GM08714 (cell line): ENCODE results near the gene MBD5.

Experiments used
- H3K4me3 ChIP-seq: fragments of 200-500 bp; sonication (Bioruptor generic); 2 replicates; pipeline ENCODE4 v1.5.1; 2014; ENCODE audit warnings: mild to moderate bottlenecking, low read length, inconsistent platforms
- ZNF274 ChIP-seq: IDR thresholded peaks from 2 replicates; pipeline ENCODE4 v1.6.1; 2012; ENCODE audit warnings: mild to moderate bottlenecking, low read depth, low read length

MBD5 gene

DNA sequence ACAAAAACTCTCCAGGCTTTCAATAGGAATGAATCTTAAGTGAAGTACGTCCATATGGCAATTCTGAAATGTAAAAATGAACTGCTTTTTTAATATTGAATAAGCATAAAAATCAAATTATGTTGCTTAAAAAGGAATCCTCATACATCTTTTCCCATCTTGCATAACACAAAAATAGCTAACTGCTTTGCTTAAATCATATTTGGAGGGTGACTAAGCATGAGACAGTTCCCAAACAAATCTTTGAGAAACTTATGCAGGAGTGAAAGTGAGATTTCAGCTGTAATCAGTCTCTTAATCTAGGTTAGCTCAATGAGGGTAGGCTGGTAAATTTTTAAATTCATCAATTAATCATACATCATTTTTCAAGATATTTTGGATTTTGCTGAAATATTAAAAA lies 111.5 kb downstream of the MBD5 start:
- H3K4me3 ChIP-seq = no peak overlapping the region
- no peak for TF ChIP-seq ZNF274

DNA sequence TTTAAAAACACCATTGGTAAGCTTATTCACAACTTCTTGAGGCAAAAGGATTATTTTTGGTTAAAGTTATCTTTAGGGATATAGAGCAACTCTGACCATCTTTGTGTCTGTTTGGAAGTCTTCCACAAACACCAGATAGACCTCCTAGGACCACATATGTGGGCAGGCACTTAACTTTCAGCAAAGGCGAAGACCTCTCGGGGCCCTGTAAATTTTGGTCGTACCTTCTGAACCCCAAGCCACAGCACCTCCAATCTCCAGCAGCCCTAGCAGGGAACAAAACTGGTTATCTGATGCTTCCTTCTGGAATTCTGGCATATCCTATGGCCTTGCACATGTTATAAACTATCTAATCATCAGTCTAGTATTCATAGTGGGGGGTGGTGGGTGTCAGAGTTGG lies 114.8 kb downstream of the MBD5 start:
- no peak for TF ChIP-seq ZNF274
- H3K4me3 ChIP-seq = no peak overlapping the region

DNA sequence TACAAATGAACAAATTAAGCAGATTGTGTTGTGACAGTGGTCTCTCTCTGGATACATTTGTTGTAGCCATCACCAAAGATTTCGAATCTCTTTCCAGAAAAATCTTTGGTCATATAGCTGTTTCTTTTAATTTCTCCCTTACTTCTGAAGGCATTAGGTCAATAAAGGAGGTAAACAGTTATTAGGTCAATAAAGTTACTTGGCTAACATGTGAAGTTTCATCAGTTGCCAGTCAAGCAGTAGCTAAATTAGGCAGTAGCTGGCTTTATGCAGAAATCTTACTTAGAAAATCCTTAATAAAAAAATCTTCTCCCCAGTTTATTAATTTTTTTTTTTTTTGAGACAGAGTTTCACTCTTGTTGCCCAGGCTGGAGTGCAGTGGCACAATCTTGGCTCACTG lies 115.5 kb downstream of the MBD5 start:
- no peak for TF ChIP-seq ZNF274
- no peak overlapping the region for H3K4me3 ChIP-seq

DNA sequence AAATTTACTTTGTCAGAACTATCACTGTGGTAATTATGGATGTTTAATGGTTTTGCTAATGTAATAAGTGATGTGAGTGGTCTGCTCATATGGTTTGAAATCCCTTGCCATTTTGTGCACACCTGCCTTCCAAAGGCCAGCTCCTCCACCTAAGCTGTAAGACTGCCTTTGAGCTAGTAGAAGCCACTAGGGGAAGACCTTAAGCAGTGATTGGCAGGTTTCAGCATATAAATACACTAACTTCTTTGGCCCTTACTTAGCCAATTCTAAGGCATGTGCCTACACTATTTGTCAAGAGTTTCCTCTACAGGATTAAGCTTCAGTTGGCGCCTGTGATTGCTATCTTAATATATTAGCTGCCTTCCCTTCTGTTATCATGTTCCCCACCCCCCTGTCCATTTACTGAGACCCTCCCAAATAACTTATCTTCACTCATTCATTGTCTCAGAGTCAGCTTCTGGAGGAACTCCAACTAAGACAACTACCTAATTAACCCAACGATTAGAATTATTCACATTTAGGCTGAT lies 141.1 kb downstream of the MBD5 start:
- no peak for TF ChIP-seq ZNF274
- H3K4me3 ChIP-seq = no peak overlapping the region

DNA sequence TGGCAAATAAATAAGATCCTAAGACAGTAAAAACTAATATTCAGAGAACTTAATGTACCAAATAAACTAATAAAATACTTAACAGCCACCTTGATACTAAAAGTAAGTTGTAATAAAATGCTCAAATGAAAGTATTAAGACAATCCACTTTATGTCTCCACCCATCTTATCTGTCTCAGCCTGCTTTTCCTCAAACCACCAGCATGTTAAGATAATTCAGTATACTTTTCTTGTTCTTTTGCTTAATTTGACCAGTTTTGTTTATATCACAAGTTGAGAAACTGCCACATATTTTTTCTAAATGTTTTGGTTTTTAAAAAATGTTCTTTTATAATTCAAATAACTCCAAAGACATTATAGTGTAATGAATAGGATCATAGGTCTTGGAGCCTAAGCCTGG lies 142.0 kb downstream of the MBD5 start:
- no peak overlapping the region for H3K4me3 ChIP-seq
- no peak for TF ChIP-seq ZNF274

DNA sequence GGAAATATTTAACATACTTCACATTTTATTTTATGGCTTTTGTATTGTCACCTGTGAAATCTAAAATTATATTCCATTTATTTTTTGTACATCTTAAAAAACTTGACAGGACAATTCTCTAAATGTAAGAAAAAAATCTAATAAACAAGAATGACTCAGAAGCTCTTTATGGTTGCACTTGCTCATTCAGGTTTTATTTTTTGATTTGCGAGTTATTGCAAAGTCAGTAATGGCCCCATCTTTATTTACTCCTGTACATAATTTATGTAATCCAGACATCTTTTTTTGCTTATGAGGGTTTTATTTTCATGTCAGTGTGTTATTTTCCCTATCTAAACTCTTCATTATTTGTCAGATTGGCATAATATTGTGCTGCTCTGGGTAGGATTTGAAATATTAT lies 145.1 kb downstream of the MBD5 start:
- TF ChIP-seq ZNF274 = no peak
- no peak overlapping the region for H3K4me3 ChIP-seq

DNA sequence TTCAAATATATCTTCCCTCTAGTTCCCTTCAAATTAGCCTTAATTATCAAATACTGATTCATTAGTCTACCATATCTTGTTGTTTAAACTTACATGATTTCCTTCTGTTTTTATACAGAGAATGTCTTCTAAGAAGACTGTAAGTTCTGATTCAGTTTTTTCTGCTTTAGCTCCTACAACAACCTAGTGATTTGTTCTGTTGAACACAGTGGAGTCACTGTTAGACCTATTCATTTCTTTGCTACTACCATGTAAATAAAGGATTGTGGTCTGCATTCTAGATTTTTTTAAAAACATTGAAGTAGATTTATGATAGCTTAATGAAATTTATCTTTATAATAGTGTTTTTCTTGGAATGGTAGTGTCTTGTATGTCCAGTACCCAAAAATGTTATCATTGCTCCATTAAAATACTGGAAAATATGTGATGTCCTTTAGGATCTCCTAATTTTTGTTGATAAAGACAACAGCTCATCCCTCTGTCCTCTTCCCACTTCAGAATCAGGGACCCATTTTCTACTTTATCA lies 146.4 kb downstream of the MBD5 start:
- TF ChIP-seq ZNF274 = no peak
- no peak overlapping the region for H3K4me3 ChIP-seq

DNA sequence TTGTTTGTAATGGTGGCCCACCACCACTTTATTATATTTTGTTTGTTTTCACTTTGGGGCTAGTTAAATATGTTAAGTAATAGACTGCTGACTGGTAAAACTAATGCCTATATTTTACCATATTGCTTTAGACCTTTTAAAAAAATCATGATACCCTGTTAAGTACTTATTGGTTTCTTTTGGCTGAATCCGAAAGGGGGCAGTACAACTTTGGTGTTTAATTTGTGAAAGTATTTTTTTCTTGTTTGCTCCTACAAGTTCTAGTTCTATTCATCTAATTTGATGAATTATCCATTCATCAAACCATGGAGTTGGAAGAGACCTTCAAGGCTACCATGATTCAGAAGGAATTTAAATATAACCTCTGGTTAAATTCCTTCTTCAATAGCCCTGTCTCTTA lies 147.0 kb downstream of the MBD5 start:
- TF ChIP-seq ZNF274 = no peak
- H3K4me3 ChIP-seq = no peak overlapping the region

DNA sequence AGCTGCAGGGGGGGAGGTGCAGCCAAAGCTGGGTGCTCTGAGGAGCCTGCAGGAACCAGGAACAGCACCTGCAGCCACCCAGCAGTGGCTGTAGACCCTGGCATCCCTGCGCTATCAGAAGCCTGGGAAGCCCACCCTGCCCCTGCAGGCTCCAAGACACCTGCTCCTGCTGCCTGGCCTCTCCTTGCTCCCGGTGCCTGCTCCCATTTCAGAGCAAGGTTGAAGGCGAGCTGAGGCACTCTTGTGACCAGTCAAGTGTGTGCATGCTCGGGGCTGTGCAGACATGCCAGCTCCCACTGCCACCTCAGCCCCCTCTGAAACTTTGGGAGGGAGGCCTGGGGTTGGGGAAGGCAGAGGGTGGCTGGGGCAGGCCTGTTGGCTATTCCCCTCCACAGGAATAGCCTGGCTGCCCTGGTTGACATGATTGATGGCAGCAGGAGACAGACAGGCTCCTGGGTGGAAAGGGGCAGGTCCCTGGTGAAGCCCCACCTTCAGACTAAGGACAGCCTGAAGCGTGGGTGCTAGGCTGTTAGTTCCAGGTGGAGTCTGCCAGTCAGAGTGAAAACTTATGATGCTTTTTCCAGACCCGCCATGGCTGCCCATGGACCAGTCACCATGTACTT lies 151.4 kb downstream of the MBD5 start:
- TF ChIP-seq ZNF274 = no peak

DNA sequence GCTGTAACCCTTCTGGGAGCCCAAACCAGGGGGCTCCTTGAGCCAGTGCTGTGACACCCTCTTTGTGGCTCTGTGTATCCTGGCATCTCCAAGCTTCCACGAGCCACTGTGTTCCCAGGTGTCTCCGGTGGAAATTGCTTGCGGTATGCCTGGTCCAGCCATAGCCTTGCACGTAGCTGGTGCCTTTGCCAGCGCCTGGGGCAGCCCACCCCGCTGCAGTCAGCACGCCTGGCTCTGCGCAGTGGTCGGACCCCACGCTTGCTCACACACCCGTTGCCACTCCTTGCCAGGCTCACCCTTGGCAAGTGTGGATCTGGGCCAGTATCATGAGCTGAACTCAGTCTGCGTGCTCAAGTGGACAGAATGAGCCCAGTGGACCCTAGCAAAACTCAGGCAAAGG lies 152.3 kb downstream of the MBD5 start:
- TF ChIP-seq ZNF274 = no peak
- no peak overlapping the region for H3K4me3 ChIP-seq

More for the DNA sequence above, 151.4 kb downstream of the MBD5 start:
- H3K4me3 ChIP-seq = no peak overlapping the region

DNA sequence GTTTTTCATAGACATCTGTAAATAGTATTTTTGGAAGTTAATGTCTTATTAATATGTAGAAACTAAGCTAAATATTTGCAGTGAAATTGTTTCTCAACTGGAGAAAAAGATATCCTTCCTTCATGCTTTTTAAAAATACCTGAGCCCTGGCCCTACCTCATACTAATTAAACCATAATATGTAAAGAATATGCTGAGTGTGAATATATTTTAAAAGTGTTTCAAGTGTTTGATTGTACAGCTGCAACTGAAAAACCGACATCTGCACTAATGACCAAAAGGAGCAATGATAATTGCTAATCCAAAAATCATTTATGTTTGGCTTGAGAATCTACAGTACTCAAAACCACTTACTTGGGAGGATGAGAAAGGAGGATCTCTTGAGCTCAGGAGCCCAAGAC lies 156.7 kb downstream of the MBD5 start:
- no peak overlapping the region for H3K4me3 ChIP-seq
- no peak for TF ChIP-seq ZNF274

DNA sequence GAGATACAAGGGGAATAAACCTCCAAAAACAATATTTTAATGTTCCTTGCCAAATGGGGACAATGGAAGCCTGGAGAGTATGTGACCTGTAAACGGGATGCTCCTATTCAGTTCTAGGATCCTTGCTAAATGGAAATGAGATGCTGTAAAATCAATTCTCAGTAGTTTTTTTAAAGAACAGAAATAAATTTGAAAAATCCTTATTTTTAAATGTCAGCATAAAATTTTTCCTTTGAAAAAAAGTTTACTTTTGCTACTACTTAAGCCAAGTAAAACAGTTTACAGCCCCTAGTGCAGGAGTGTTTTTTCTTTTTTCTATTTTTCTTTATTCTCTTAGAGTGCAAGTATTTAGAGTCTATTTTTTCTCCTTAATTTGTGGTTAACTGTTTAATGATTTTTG lies 158.8 kb downstream of the MBD5 start:
- TF ChIP-seq ZNF274 = no peak
- no peak overlapping the region for H3K4me3 ChIP-seq

DNA sequence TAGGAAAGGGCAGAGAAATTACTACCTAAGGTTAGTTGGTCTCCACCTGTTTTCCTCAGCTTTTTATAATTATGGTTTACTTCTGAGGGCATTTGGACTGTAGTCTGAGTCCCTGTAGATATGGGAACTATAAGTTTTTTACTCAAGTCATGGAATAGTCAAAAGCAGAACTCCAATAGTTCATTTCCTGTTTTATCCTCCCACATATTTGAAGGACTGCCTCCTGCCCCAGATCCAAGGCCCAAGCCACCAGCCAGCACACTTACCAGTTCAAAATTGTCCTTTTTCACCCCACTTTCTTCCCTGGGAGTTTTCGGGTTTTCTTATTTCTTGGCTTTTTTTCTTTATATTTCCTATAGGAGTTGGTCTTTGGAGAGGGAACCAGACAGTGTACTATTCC lies 164.1 kb downstream of the MBD5 start:
- H3K4me3 ChIP-seq = no peak overlapping the region
- TF ChIP-seq ZNF274 = no peak

DNA sequence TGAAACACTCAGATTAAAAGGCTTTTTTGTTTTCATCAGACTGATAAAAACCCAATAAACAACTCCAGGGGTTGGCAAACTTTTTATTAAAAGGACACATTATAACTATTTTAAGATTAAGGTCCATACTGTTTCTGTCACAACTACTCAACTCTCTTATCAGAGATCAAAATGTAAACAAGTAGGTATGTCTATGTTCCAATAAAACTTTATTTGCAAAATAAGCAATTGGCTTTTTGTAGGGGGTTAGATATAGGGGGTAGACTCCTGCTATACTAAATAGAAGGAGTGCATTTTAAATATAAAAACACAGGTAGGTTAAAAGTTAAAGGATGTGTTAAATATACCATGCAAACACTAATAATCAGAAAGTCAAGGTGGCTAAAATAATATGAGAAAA lies 174.0 kb downstream of the MBD5 start:
- no peak overlapping the region for H3K4me3 ChIP-seq
- TF ChIP-seq ZNF274 = no peak

DNA sequence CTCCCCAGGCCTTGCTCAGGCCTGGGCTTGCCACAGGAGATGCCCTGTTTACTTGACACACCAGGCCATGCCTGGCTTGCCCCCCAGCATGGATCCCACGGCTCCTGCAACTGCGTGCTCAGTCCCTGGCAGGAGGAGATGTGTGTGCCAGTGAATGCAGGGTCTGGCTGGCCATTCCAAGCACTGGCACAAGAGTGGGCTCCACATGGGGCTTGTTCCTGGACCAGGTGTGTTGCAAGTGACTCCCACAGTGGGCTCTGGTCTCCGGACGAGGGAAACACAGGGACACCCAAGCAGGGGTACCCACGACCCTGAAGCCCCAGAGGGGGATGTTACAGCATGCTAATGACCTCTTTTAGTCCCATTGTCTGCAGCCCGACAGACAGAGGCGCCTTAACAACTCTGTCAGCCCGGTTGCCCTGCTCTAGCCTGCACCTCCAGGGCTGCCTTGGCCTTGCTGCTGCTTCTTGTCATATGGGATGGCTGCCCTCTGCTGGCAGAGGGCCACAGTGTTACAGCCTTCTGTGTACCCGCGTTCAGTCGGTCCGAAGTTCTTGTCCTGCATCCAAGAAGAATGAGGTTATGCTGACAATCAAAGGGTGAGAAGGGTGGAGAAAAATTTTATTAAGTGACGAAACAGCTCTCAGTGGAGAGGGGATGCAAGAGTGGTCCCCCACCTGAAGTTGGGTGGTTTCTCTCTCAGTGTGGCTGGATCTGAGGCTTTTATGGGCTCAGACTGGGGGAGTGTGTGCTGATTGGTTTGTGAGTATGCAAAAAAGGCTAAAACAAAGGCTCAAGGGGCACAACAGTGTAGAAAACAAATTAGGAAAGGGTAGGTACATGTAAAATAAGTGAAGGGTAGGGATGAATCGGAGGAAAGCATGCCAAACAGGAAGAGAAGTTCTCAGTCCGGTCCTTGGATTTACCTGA lies 180.4 kb downstream of the MBD5 start:
- no peak overlapping the region for H3K4me3 ChIP-seq
- no peak for TF ChIP-seq ZNF274
